Effector memory CD4-positive, alpha-beta T cell (primary cell): ENCODE data around the gene DHRS7C.
"Not testable (repeated sequence)": the region's sequence is repeated elsewhere in the genome, so short reads cannot be mapped to it uniquely, and the experiment has no call there.

Source experiments
- DNase-seq, 3 donors: peaks; one replicate each; pipeline ENCODE4 v3.0.0-alpha.2; 2020
- H3K27ac ChIP-seq: 2 replicates; pipeline ENCODE4 v1.7.0; 2013; ENCODE audit warnings: mild to moderate bottlenecking, low read length, moderate library complexity; ENCODE audit not compliant: insufficient read depth, poor library complexity, severe bottlenecking
- H3K27me3 ChIP-seq: replicated peaks from 2 replicates; pipeline ENCODE4 v1.7.0; 2013; ENCODE audit warnings: mild to moderate bottlenecking, low read length; ENCODE audit not compliant: insufficient read depth, control insufficient read depth, poor library complexity, severe bottlenecking
- H3K36me3 ChIP-seq: 2 replicates; pipeline ENCODE4 v1.7.0; 2013; ENCODE audit warnings: mild to moderate bottlenecking, low read length, moderate library complexity; ENCODE audit not compliant: control insufficient read depth, insufficient read depth
- H3K4me1 ChIP-seq: 2 replicates; pipeline ENCODE4 v1.7.0; 2013; ENCODE audit warnings: low read length, mild to moderate bottlenecking; ENCODE audit not compliant: control insufficient read depth, insufficient read depth, poor library complexity, severe bottlenecking
- H3K4me3 ChIP-seq: 2 replicates; pipeline ENCODE4 v1.7.0; 2013; ENCODE audit warnings: low read length, low read depth, mild to moderate bottlenecking; ENCODE audit not compliant: insufficient read depth, poor library complexity, severe bottlenecking
- H3K9me3 ChIP-seq: 2 replicates; pipeline ENCODE4 v1.7.0; 2013; ENCODE audit warnings: mild to moderate bottlenecking, low read length, moderate library complexity; ENCODE audit not compliant: control insufficient read depth

Gene DHRS7C

GRCh38 chr17:9792181-9792840 is 919 bp upstream of the DHRS7C start:
- Histone ChIP-seq H3K4me1 (no peaks in the 10 kb centered on the region), H3K27ac (no peak overlapping the region), H3K9me3 (no peaks in the 10 kb centered on the region), H3K4me3 (no peak overlapping the region), H3K27me3 (no peaks in the 10 kb centered on the region), H3K36me3 (no peaks in the 10 kb centered on the region)
- no peak for DNase-seq

- H3K4me1 ChIP-seq = no peaks in the 10 kb centered on the region
- H3K9me3 ChIP-seq = no peaks in the 10 kb centered on the region
- DNase-seq = no peak
- H3K36me3 ChIP-seq = no peaks in the 10 kb centered on the region
- H3K4me3 ChIP-seq = no peak overlapping the region
- H3K27me3 ChIP-seq = no peaks in the 10 kb centered on the region
- no peak overlapping the region for H3K27ac ChIP-seq
These were observed 1.1 kb downstream of the DHRS7C start for GRCh38 chr17:9790316-9790715.

DNA sequence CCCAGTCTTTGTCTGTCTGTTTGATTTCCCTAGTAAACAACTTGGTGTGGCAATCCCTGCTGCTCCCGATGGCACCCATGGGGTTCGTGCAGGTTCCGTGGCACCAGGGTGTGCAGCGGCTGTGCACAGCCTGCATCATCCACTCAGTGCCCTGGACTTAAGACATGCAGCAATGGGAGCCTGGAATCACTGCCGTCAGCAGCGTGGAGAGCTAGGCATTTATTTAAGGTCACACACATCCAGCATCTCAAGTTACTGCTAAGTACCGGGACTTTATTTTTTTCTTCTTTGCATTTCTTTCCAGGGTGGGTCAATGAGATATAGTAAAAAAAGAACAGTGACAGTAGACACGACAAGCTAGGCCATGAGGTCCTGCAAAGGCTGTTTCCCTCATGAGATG is 2.8 kb downstream of the DHRS7C start:
- Histone ChIP-seq H3K36me3 (no peaks in the 10 kb centered on the region), H3K27ac (no peak overlapping the region), H3K4me3 (no peak overlapping the region), H3K27me3 (no peaks in the 10 kb centered on the region), H3K9me3 (no peaks in the 10 kb centered on the region), H3K4me1 (no peaks in the 10 kb centered on the region)
- no peak for DNase-seq

DNA sequence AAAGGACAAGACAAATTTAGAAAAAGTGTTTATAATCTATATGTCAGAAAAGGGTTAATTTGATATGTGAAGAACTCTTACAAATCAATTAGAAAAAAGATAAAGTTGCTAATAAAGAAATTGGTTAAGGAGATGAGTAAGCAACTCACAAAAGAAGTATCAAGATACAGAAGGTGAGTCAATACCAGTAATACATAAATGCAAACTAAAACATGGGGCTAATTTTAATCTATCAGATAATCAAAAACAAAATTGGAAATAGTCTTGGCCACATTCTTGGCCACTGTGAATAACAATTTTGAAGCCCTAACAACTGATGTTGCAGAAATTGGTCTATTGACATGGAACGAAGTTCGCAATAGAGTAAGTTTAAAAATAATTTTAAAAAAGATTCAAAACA is 6.8 kb downstream of the DHRS7C start:
- no peaks in the 10 kb centered on the region for H3K9me3 ChIP-seq
- H3K4me3 ChIP-seq = no peak overlapping the region
- H3K27me3 ChIP-seq = no peaks in the 10 kb centered on the region
- no peaks in the 10 kb centered on the region for H3K4me1 ChIP-seq
- no peak for DNase-seq
- no peak overlapping the region for H3K27ac ChIP-seq
- no peaks in the 10 kb centered on the region for H3K36me3 ChIP-seq

DNA sequence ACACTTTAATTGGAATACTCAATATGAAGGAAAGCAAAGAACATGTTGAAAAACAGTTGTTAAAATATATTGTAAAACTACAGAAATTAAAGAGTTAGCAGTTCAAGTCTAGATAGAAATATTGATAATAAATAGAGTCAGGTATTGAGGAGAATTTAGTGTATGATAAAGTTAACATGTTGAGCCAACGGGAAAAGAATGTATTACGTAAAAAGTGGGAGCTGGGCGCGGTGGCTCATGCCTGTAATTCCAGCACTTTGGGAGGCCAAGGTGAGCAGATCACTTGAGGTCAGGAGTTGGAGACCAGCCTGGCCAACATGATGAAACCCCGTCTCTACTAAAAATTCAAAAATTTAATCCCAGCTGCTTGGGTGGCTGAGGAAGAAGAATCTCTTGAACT is 7.9 kb downstream of the DHRS7C start:
- H3K27ac ChIP-seq, H3K36me3 ChIP-seq, H3K4me3 ChIP-seq, DNase-seq, H3K4me1 ChIP-seq, H3K9me3 ChIP-seq, H3K27me3 ChIP-seq: not testable (repeated sequence)

GRCh38 chr17:9783050-9783449 is 8.3 kb downstream of the DHRS7C start:
- no peak overlapping the region for H3K27ac ChIP-seq
- H3K36me3 ChIP-seq = no peaks in the 10 kb centered on the region
- H3K9me3 ChIP-seq = no peaks in the 10 kb centered on the region
- H3K4me3 ChIP-seq = no peak overlapping the region
- H3K27me3 ChIP-seq = no peaks in the 10 kb centered on the region
- H3K4me1 ChIP-seq = no peaks in the 10 kb centered on the region
- DNase-seq = no peak

DNA sequence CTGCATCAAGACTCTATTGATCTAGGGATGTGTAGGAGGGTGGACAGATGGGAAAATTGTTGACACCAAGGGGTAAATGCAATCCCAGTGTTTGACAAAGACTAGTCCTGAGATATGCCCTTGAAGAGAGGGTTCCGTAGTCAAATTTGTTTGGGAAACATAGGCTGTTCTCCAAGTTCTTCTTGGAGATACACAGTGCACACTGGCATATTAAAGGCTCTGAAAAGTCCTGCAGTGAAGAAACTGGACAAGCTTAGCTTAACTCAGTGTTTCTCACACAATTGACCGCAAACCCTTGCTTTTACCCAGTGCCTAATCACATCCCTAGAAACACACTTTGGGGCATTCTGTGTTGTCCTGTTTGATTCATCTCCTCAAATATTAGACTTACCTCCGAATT is 10.8 kb downstream of the DHRS7C start:
- DNase-seq = no peak
- H3K4me3 ChIP-seq = no peak overlapping the region
- no peaks in the 10 kb centered on the region for H3K36me3 ChIP-seq
- H3K4me1 ChIP-seq = no peaks in the 10 kb centered on the region
- no peaks in the 10 kb centered on the region for H3K9me3 ChIP-seq
- H3K27ac ChIP-seq = no peak overlapping the region
- no peaks in the 10 kb centered on the region for H3K27me3 ChIP-seq

GRCh38 chr17:9776911-9777310 is 14.5 kb downstream of the DHRS7C start:
- no peaks in the 10 kb centered on the region for H3K27me3 ChIP-seq
- no peaks in the 10 kb centered on the region for H3K36me3 ChIP-seq
- no peak overlapping the region for H3K27ac ChIP-seq
- DNase-seq = no peak
- H3K4me3 ChIP-seq = no peak overlapping the region
- H3K9me3 ChIP-seq = no peaks in the 10 kb centered on the region
- no peaks in the 10 kb centered on the region for H3K4me1 ChIP-seq

GRCh38 chr17:9772658-9773057 is 18.7 kb downstream of the DHRS7C start:
- Histone ChIP-seq H3K4me1 (no peaks in the 10 kb centered on the region), H3K4me3 (no peak overlapping the region), H3K27me3 (no peaks in the 10 kb centered on the region), H3K36me3 (no peaks in the 10 kb centered on the region), H3K27ac (no peak overlapping the region), H3K9me3 (no peaks in the 10 kb centered on the region)
- no peak for DNase-seq

- Histone ChIP-seq H3K36me3 (no peaks in the 10 kb centered on the region), H3K4me3 (no peak overlapping the region), H3K9me3 (no peaks in the 10 kb centered on the region), H3K27me3 (no peaks in the 10 kb centered on the region), H3K4me1 (no peaks in the 10 kb centered on the region), H3K27ac (no peak overlapping the region)
- no peak for DNase-seq
These were observed 19.9 kb downstream of the DHRS7C start for GRCh38 chr17:9771465-9771864.
